COLO829 (cell line): ENCODE measurements around the gene BPIFA2.
A peak's percentile ranks its signal among the peaks of the same experiment; 100 is the strongest.

ENCODE experiments used
- DNase-seq: peaks from one replicate; pipeline ENCODE4 v3.0.0; 2012; ENCODE audit warnings: low spot score

BPIFA2 gene

GRCh38 chr20:33202451-33202850, 34.5 kb downstream of the BPIFA2 start:
- DNase-seq = no peak

GRCh38 chr20:33203444-33203843, 35.5 kb downstream of the BPIFA2 start:
- no peak for DNase-seq

- DNase-seq = peak; percentile 84
Measured at GRCh38 chr20:33209789-33210188, 41.8 kb downstream of the BPIFA2 start.

- no peak for DNase-seq
Measured at GRCh38 chr20:33210371-33210770, 42.4 kb downstream of the BPIFA2 start.

- peak; percentile 82 for DNase-seq
Measured at GRCh38 chr20:33211817-33212424, 44.0 kb downstream of the BPIFA2 start.

- no peak for DNase-seq
Measured at GRCh38 chr20:33217052-33217451, 49.1 kb downstream of the BPIFA2 start, which contains the start of gene BPIFA3. Gene BPIFA3 (plus strand): TSS chr20:33217352. CDS start chr20:33217537, 185 bp downstream.

- DNase-seq = no peak
Measured at GRCh38 chr20:33224399-33224798, 56.4 kb downstream of the BPIFA2 start.

- no peak for DNase-seq
Measured at GRCh38 chr20:33229843-33230242, 61.9 kb downstream of the BPIFA2 start.
